HG02885 (cell line): ENCODE measurements around the gene OAT.

ENCODE experiments used
- ATAC-seq: cut with Tn5 transposase; IDR thresholded peaks from one replicate; pipeline ENCODE4 v1.9.1; 2021; ENCODE audit warnings: mild to moderate bottlenecking; ENCODE audit not compliant: unreplicated experiment, poor library complexity

OAT gene

GRCh38 chr10:124409696-124410095 lies 9.0 kb downstream of the OAT start:
- no peak for ATAC-seq

GRCh38 chr10:124408357-124408756 lies 10.4 kb downstream of the OAT start:
- no peak for ATAC-seq

GRCh38 chr10:124407456-124407855 lies 11.3 kb downstream of the OAT start:
- no peak for ATAC-seq

GRCh38 chr10:124403548-124403947 lies 15.2 kb downstream of the OAT start:
- peak; percentile 74 for ATAC-seq

- ATAC-seq, result no peak
Observed at GRCh38 chr10:124402273-124402672, 16.4 kb downstream of the OAT start.

GRCh38 chr10:124401633-124402032 lies 17.1 kb downstream of the OAT start:
- no peak for ATAC-seq

GRCh38 chr10:124394583-124394982 lies 24.1 kb downstream of the OAT start:
- no peak for ATAC-seq

GRCh38 chr10:124392626-124393342 lies 25.9 kb downstream of the OAT start:
- ATAC-seq, result no peak

GRCh38 chr10:124390471-124391187 lies 28.1 kb downstream of the OAT start:
- ATAC-seq, result no peak

- no peak for ATAC-seq
Observed at GRCh38 chr10:124389613-124390361, 28.9 kb downstream of the OAT start.

GRCh38 chr10:124388823-124389612 lies 29.7 kb downstream of the OAT start:
- ATAC-seq, result peak; percentile 94

GRCh38 chr10:124388476-124388822 lies 30.3 kb downstream of the OAT start:
- no peak for ATAC-seq

GRCh38 chr10:124387078-124387874 lies 31.4 kb downstream of the OAT start:
- no peak for ATAC-seq

GRCh38 chr10:124386186-124387077 lies 32.3 kb downstream of the OAT start:
- ATAC-seq, result no peak

- ATAC-seq, result no peak
Observed at GRCh38 chr10:124385627-124386185, 33.0 kb downstream of the OAT start.

- no peak for ATAC-seq
Observed at GRCh38 chr10:124384591-124385190, 34.0 kb downstream of the OAT start.

GRCh38 chr10:124384172-124384571 lies 34.6 kb downstream of the OAT start:
- ATAC-seq, result no peak

- no peak for ATAC-seq
Observed at GRCh38 chr10:124383496-124383895, 35.2 kb downstream of the OAT start.
